ENCODE measurements around the gene RCAN3.

Gene RCAN3

DNA sequence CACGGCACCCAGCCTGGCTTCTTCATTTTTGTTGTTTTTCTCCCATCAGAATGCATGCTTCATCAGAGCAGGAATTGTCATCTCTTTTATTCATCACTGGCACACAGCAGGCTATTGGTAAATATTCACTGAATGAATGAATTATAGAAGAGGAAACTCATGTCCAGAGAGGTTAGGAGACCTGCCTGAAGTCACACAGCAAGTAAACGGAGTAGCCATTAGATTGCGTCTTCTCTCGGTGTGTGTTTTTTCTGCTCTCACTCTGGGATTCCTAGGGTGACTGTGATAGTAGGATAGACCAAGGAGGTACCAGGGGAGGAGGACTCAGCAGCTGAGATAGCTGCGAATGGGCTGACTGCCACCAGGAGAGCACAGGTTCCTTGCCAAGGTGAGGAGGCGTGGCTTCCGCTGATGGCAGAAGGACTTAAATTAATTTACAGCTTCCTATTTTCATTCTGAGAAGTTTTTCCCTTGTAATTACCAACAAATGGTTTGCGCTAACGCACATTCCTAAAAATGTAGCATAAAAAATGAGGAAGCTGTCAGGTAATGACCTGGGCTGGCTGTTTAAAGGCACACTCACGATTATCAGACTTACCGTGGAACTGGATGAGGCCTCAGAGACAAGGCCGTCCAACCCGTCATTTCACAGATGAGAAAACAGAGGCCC, 48.8 kb downstream of the RCAN3 start:
- no peak overlapping the region for H3K4me2 ChIP-seq (ENCODE audit: low read depth, low read length)

DNA sequence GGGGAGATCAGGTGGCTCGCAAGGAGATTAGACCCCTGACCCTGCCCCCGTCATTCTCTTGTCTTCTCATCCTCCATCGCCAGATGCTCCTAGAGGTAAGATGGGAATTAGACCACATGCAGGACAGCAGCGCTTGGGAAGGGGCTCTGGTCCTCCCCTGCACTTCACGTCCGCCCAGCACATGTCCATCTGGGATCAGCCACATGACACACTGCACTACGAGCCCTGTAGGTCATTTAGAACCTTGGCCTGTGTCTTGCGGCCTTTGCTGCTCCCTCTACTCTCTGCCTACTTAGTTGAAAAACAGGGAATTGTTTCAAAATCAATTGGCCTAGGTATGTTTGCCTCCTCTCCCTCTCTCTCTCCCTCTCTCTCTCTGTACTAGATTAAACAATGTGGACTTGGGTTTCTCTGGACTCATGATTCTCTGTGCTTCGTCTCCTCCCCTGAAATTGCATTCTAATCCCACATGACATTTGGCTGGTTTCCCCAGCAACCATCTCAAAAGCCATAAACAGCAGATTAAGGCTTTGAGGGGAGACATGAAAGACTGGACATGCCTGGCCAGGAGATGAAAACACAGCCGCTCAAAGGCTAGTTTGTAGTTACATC, 49.4 kb downstream of the RCAN3 start:
- H3K36me3 ChIP-seq (replicated peaks; ENCODE audit: insufficient read depth, low read length): no peaks in the 10 kb centered on the region
- DNase-seq: no peak

More for the DNA sequence above, 48.8 kb downstream of the RCAN3 start:
- no peak for DNase-seq
- Histone ChIP-seq H3K9ac (ENCODE audit: low read length) (no peak overlapping the region), H4K20me1 (ENCODE audit: insufficient read depth, low read length) (no peaks in the 10 kb centered on the region), H3K4me1 (ENCODE audit: low read length) (no peaks in the 10 kb centered on the region), H2AFZ (ENCODE audit: low read length) (no peak overlapping the region), H3K79me2 (ENCODE audit: low read length) (no peaks in the 10 kb centered on the region), H3K27me3 (replicated peaks; ENCODE audit: insufficient read depth, low read length) (no peaks in the 10 kb centered on the region), H3K36me3 (replicated peaks; ENCODE audit: insufficient read depth, low read length) (no peaks in the 10 kb centered on the region), H3K27ac (ENCODE audit: low read length) (no peak overlapping the region), H3F3A (ENCODE audit: insufficient read depth, low read length) (no peaks in the 10 kb centered on the region), H3K9me3 (replicated peaks; ENCODE audit: insufficient read depth, low read length) (no peaks in the 10 kb centered on the region), H3K9me2 (replicated peaks; ENCODE audit: insufficient read depth, low read length) (no peaks in the 10 kb centered on the region), H3K4me3 (ENCODE audit: low read length) (no peak overlapping the region)
- TF ChIP-seq, protein P1, sequence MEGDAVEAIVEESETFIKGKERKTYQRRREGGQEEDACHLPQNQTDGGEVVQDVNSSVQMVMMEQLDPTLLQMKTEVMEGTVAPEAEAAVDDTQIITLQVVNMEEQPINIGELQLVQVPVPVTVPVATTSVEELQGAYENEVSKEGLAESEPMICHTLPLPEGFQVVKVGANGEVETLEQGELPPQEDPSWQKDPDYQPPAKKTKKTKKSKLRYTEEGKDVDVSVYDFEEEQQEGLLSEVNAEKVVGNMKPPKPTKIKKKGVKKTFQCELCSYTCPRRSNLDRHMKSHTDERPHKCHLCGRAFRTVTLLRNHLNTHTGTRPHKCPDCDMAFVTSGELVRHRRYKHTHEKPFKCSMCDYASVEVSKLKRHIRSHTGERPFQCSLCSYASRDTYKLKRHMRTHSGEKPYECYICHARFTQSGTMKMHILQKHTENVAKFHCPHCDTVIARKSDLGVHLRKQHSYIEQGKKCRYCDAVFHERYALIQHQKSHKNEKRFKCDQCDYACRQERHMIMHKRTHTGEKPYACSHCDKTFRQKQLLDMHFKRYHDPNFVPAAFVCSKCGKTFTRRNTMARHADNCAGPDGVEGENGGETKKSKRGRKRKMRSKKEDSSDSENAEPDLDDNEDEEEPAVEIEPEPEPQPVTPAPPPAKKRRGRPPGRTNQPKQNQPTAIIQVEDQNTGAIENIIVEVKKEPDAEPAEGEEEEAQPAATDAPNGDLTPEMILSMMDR (IDR thresholded peaks at IDR 0.05; ENCODE audit: low read length): no peak

DNA sequence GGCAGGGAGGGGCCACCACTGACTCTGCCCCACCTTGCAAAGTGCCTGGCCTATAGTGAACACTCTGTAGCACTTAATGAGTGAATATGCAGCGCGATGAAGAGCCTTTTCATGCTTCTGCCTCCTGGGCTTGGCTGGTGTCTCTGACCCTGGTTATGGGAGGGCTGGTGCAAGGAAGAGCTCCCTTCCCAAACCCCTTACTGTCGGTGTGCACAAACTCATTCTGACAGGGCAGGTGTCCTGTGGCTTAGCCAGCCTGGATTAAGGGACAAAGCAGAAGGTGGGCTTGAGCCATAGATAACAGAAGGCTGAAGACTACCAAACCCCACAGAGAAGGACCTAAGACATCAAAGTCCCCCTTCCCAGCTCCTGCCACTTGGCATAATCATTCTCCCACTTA, 51.3 kb downstream of the RCAN3 start:
- H3K36me3 ChIP-seq (replicated peaks; ENCODE audit: insufficient read depth, low read length): no peaks in the 10 kb centered on the region
- no peak overlapping the region for H3K27ac ChIP-seq (ENCODE audit: low read length)
- H3F3A ChIP-seq (ENCODE audit: insufficient read depth, low read length): no peaks in the 10 kb centered on the region; the same call in 1 of the 2 replicates
- no peak overlapping the region for H3K4me2 ChIP-seq (ENCODE audit: low read depth, low read length)
- no peaks in the 10 kb centered on the region for H3K9me3 ChIP-seq (replicated peaks; ENCODE audit: insufficient read depth, low read length)
- H3K4me1 ChIP-seq (ENCODE audit: low read length): peaks cover 18% of the 10 kb centered on the region
- TF ChIP-seq, protein P1 (IDR thresholded peaks at IDR 0.05; ENCODE audit: low read length): no peak
- no peak for TF ChIP-seq EZH2phosphoT487 (IDR thresholded peaks at IDR 0.05; ENCODE audit: low read length)
- TF ChIP-seq EZH2 (optimal IDR thresholded peaks at IDR 0.05; ENCODE audit: low read depth, low read length): no peak
- no peaks in the 10 kb centered on the region for H4K20me1 ChIP-seq (ENCODE audit: insufficient read depth, low read length)
- no peak overlapping the region for H3K4me3 ChIP-seq (ENCODE audit: low read length)
- H3K9me2 ChIP-seq (replicated peaks; ENCODE audit: insufficient read depth, low read length): no peaks in the 10 kb centered on the region
- H3K9ac ChIP-seq (ENCODE audit: low read length): no peak overlapping the region
- no peaks in the 10 kb centered on the region for H3K79me2 ChIP-seq (ENCODE audit: low read length)
- no peak overlapping the region for H2AFZ ChIP-seq (ENCODE audit: low read length)
- H3K27me3 ChIP-seq (replicated peaks; ENCODE audit: insufficient read depth, low read length): no peaks in the 10 kb centered on the region
- DNase-seq: no peak

More for the DNA sequence above, 49.4 kb downstream of the RCAN3 start:
- no peak overlapping the region for H3K27ac ChIP-seq (ENCODE audit: low read length)
- H3F3A ChIP-seq (ENCODE audit: insufficient read depth, low read length): no peaks in the 10 kb centered on the region
- H3K9me3 ChIP-seq (replicated peaks; ENCODE audit: insufficient read depth, low read length): no peaks in the 10 kb centered on the region
- no peaks in the 10 kb centered on the region for H3K79me2 ChIP-seq (ENCODE audit: low read length)
- TF ChIP-seq EZH2phosphoT487 (IDR thresholded peaks at IDR 0.05; ENCODE audit: low read length) (no peak), EZH2 (optimal IDR thresholded peaks at IDR 0.05; ENCODE audit: low read depth, low read length) (no peak)
- TF ChIP-seq, protein P1 (IDR thresholded peaks at IDR 0.05; ENCODE audit: low read length): no peak
- H3K9me2 ChIP-seq (replicated peaks; ENCODE audit: insufficient read depth, low read length): no peaks in the 10 kb centered on the region
- no peak overlapping the region for H3K9ac ChIP-seq (ENCODE audit: low read length)
- H2AFZ ChIP-seq (ENCODE audit: low read length): no peak overlapping the region
- H3K27me3 ChIP-seq (replicated peaks; ENCODE audit: insufficient read depth, low read length): no peaks in the 10 kb centered on the region
- no peak overlapping the region for H3K4me2 ChIP-seq (ENCODE audit: low read depth, low read length)
- H4K20me1 ChIP-seq (ENCODE audit: insufficient read depth, low read length): no peaks in the 10 kb centered on the region
- H3K4me3 ChIP-seq (ENCODE audit: low read length): no peak overlapping the region
- peaks cover 1% of the 10 kb centered on the region; the same call in 1 of the 2 replicates for H3K4me1 ChIP-seq (ENCODE audit: low read length)

Measured in MM.1S (cell line).